Measurements from ENCODE around the gene ADAT3. TPM values are rescaled to one million over a fixed set of nuclear protein-coding genes. Genes with fewer than 3 reads are reported as not detected.
A peak's percentile ranks its signal among the peaks of the same experiment; 100 is the strongest.

ADAT3 gene
- polyA plus RNA-seq, 1 of the 3 experiments (the other 2 are of a cell fraction): 2.8 TPM

DNA sequence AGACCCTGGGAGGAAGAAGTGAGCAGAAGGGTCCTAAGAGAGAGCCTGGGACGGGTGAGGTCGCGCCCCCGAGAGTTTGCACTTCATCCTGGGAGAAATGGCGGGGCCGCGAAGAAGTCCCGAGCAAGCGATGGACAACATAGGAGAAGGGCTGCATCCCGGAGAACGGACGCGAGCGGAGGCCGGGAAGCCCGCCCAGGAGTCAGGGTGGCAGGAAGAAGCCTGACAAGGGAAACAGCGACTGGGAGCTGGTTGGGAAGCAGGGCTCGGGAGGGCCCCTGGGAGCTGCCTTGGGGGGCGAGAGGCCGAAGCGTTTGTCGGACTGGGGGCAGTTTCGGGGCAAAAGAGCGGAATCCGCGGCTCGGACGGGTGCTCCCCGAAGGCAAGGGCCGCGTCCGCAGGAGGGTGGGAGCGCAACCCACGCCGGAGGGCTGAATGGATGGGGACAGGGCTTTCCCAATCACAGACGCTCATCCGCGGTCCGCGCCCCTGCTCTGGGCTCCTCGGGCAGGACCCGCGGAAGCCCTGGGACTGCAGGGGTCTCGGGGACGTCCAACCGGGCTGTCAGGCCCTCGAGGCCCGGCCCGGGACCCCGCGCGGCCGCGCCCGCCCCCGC is 20.4 kb upstream of the ADAT3 start:
- ChIA-PET CTCF (interaction anchor here (1.0 to 1.4 kb wide), 5 partner anchors 11 to 184 kb away, joined by 3 to 6 read pairs (median 3); no protein-coding TSS in a partner anchor), POLR2A (interaction anchor here (0.6 to 1.9 kb wide), 4 partner anchors 9 to 167 kb away, joined by 3 to 7 read pairs (median 3); no protein-coding TSS in a partner anchor)
- TF ChIP-seq TEAD4 (IDR thresholded peaks at IDR 0.05; ENCODE audit: borderline replicate concordance, insufficient read depth) (no peak), SMC3 (IDR thresholded peaks at IDR 0.05; ENCODE audit: low read depth, low read length) (no peak), FOXJ3 (CRISPR knock-in tag; IDR thresholded peaks at IDR 0.05) (no peak), EP300 (IDR thresholded peaks at IDR 0.05; ENCODE audit: borderline replicate concordance in 1 of 2, low read depth in 1 of 2, low read length in 1 of 2) (no peak), RFX5 (IDR thresholded peaks at IDR 0.05; ENCODE audit: low read length) (no peak), MEF2A (IDR thresholded peaks at IDR 0.05; ENCODE audit: borderline replicate concordance, low read depth) (no peak), FOXM1 (IDR thresholded peaks at IDR 0.05; ENCODE audit: low read depth) (no peak), SIN3A (IDR thresholded peaks at IDR 0.05; ENCODE audit: borderline replicate concordance, low read depth, low read length) (no peak), YY1 (IDR thresholded peaks at IDR 0.05; ENCODE audit: low read depth) (no peak), NRF1 (IDR thresholded peaks at IDR 0.05; ENCODE audit: low read depth, low read length) (no peak), CHD2 (IDR thresholded peaks at IDR 0.05; ENCODE audit: low read length, partially characterized antibody) (no peak)
- TF ChIP-seq, protein P1, sequence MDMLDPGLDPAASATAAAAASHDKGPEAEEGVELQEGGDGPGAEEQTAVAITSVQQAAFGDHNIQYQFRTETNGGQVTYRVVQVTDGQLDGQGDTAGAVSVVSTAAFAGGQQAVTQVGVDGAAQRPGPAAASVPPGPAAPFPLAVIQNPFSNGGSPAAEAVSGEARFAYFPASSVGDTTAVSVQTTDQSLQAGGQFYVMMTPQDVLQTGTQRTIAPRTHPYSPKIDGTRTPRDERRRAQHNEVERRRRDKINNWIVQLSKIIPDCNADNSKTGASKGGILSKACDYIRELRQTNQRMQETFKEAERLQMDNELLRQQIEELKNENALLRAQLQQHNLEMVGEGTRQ (IDR thresholded peaks at IDR 0.05; ENCODE audit: borderline replicate concordance, low read depth, low read length): no peak
- TF ChIP-seq, protein P2, sequence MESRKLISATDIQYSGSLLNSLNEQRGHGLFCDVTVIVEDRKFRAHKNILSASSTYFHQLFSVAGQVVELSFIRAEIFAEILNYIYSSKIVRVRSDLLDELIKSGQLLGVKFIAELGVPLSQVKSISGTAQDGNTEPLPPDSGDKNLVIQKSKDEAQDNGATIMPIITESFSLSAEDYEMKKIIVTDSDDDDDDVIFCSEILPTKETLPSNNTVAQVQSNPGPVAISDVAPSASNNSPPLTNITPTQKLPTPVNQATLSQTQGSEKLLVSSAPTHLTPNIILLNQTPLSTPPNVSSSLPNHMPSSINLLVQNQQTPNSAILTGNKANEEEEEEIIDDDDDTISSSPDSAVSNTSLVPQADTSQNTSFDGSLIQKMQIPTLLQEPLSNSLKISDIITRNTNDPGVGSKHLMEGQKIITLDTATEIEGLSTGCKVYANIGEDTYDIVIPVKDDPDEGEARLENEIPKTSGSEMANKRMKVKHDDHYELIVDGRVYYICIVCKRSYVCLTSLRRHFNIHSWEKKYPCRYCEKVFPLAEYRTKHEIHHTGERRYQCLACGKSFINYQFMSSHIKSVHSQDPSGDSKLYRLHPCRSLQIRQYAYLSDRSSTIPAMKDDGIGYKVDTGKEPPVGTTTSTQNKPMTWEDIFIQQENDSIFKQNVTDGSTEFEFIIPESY (IDR thresholded peaks at IDR 0.05; ENCODE audit: borderline replicate concordance, low read depth): no peak
- Histone ChIP-seq H3K36me3 (replicated peaks in 1 of 2; ENCODE audit: control insufficient read depth in 1 of 2, insufficient read depth in 2 of 2, low read length in 1 of 2) (peaks cover 0 to 7% of the 10 kb centered on the region in 2 experiments), H2AFZ (ENCODE audit: low read depth) (no peak overlapping the region), H3K79me2 (ENCODE audit: insufficient read depth) (peaks cover 46% of the 10 kb centered on the region), H3K4me2 (peak overlapping the region; percentile 100), H3K4me1 (ENCODE audit: control insufficient read depth in 1 of 2, insufficient read depth in 2 of 2, low read depth in 1 of 2, low read length in 1 of 2) (peaks cover 6 to 23% of the 10 kb centered on the region in 2 experiments; a peak in 1 of 4 replicates), H3K4me3 (ENCODE audit: low read depth in 2 of 2, low read length in 1 of 2) (peak overlapping the region; percentile 86 to 93), H3K27me3 (ENCODE audit: insufficient read depth) (no peaks in the 10 kb centered on the region), H4K20me1 (ENCODE audit: insufficient read depth) (peaks cover 40% of the 10 kb centered on the region), H3K9ac (peak overlapping the region; percentile 84), H3K9me2 (no peaks in the 10 kb centered on the region), H3K9me3 (no peaks in the 10 kb centered on the region), H3F3A (replicated peaks; ENCODE audit: insufficient read depth) (no peaks in the 10 kb centered on the region), H3K27ac (ENCODE audit: low read depth in 2 of 2, low read length in 1 of 2) (peak overlapping the region; percentile 41 to 62; a peak in 3 of 4 replicates)
- peak; percentile 75 for DNase-seq
- WGBS (ENCODE audit: low lambda C conversion rate): under 1% methylated on average over 18 of the region's 56 CpGs
